ENCODE results near the gene OR56B4.

DNA sequence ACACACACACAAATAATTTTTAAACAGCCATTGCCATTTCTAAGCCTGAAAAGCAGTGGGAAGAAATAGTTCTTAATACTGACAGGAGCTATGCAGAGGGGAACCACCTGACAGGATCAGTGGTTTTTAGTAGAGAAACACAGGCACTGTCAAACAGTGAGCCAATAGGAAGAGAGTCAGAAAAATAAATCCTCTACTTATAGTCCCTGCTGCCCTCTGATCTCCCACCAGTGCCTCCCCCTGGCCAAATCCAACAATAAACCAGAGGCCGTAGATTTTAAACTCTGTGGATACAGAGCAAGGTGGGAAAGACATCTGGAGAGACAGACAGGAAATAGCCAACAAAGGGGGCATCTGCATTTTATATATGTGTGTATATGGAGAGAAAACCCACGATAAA lies 7.9 kb upstream of the OR56B4 start:
- TF ChIP-seq POLR2A (IDR thresholded peaks at IDR 0.05; ENCODE audit: low read depth, low read length) (no peak), TAF1 (IDR thresholded peaks at IDR 0.05; ENCODE audit: low read depth, low read length) (no peak), POLR2AphosphoS5 (IDR thresholded peaks at IDR 0.05; ENCODE audit: low read depth, low read length) (no peak), PAX5 (IDR thresholded peaks at IDR 0.05; ENCODE audit: insufficient read depth, low read length, severe bottlenecking) (no peak)

Data from GM12891 (cell line).